Uterus (tissue), 4 donors: Measurements from ENCODE around the gene NBAS. TPM values are rescaled to one million over a fixed set of nuclear protein-coding genes. Genes with fewer than 3 reads are reported as not detected.

Experiments
- DNase-seq, 2 donors: peaks; one replicate each; pipeline ENCODE4 v3.0.0-alpha.2; 2019 to 2020
- H3K27ac ChIP-seq, 2 donors: fragments of 200-600 bp; sonication (generic); 1 replicate in 1 of 2; 2 replicates in 1 of 2; pipeline ENCODE4 v1.5.1; 2016 to 2018
- H3K27me3 ChIP-seq, 2 donors: fragments of 200-600 bp; sonication (generic); one replicate each; pipeline ENCODE4 v1.5.1; 2018 to 2019; ENCODE audit warnings: control low read depth in 1 of 2
- H3K36me3 ChIP-seq, 2 donors: fragments of 200-600 bp; sonication (generic); one replicate each; pipeline ENCODE4 v1.5.1; 2019; ENCODE audit warnings: control low read depth in 1 of 2
- H3K4me1 ChIP-seq, 2 donors: fragments of 200-600 bp; sonication (generic); one replicate each; pipeline ENCODE4 v1.5.1; 2018 to 2019; ENCODE audit warnings: control low read depth in 1 of 2
- H3K4me3 ChIP-seq, 2 donors: fragments of 200-600 bp; sonication (generic); 1 replicate in 1 of 2; 2 replicates in 1 of 2; pipeline ENCODE4 v1.5.1; 2018 to 2019; ENCODE audit warnings: mild to moderate bottlenecking in 1 of 2
- H3K9me3 ChIP-seq, 2 donors: fragments of 200-600 bp; sonication (generic); one replicate each; pipeline ENCODE4 v1.5.1; 2019; ENCODE audit warnings: control low read depth in 1 of 2
- CTCF ChIP-seq, 4 experiments: fragments of 200-600 bp in 2 of 4; fragments of 450-650 bp in 2 of 4; sonication (generic) in 2 of 4; IDR thresholded peaks; one replicate each; pipeline ENCODE4 v1.5.1; 2016 to 2019; ENCODE audit warnings: antibody characterized with exemption in 4 of 4, mild to moderate bottlenecking in 2 of 4, moderate library complexity in 1 of 4
- POLR2A ChIP-seq, 2 donors: fragments of 450-650 bp; IDR thresholded peaks; one replicate each; pipeline ENCODE4 v1.6.1; 2016; ENCODE audit warnings: antibody characterized with exemption in 2 of 2, mild to moderate bottlenecking in 1 of 2, moderate library complexity in 1 of 2
- intact Hi-C: fragments of 100-400 bp; cut with DNase I; formaldehyde crosslinking; loops from one replicate; pipeline ENCODE4 v1.15.1; 2023; ENCODE audit warnings: low total_unique reads
- total RNA-seq, 4 donors: library from RNA; depleted of rRNA in 3 of 4; stranded (reverse); fragments of >200 nt in 3 of 4; gene quantifications; one replicate each; pipeline versions ENCODE4 v1.1.0 to v1.2.4, GENCODE V29; 2014 to 2023
- donor health status: DM: yes; HTN: yes; CAD: no.

Gene NBAS
- total RNA-seq, 4 donors from 2014 or later = 36.2 to 93.5 (median 49.5) TPM

GRCh38 chr2:15436195-15436594 lies 124.9 kb downstream of the NBAS start:
- Histone ChIP-seq H3K4me1 (no peaks in the 10 kb centered on the region), H3K27ac (no peak overlapping the region), H3K36me3 (no peaks in the 10 kb centered on the region), H3K27me3 (no peaks in the 10 kb centered on the region), H3K9me3 (no peaks in the 10 kb centered on the region), H3K4me3 (no peak overlapping the region)
- intact Hi-C loops = no loop called here
- no peak for TF ChIP-seq CTCF (IDR thresholded peaks at IDR 0.05)
- DNase-seq = no peak

- H3K4me3 ChIP-seq = no peak overlapping the region
- H3K36me3 ChIP-seq = no peaks in the 10 kb centered on the region
- intact Hi-C loops = no loop called here
- H3K27me3 ChIP-seq = no peaks in the 10 kb centered on the region
- TF ChIP-seq POLR2A (IDR thresholded peaks at IDR 0.05) = no peak
- no peak overlapping the region for H3K27ac ChIP-seq
- no peaks in the 10 kb centered on the region for H3K4me1 ChIP-seq
- no peak for DNase-seq
- no peaks in the 10 kb centered on the region for H3K9me3 ChIP-seq
Measured at GRCh38 chr2:15435474-15435873, 125.7 kb downstream of the NBAS start.

- no peak overlapping the region for H3K27ac ChIP-seq
- no peaks in the 10 kb centered on the region for H3K36me3 ChIP-seq
- no peak for DNase-seq
- no peaks in the 10 kb centered on the region for H3K27me3 ChIP-seq
- H3K4me1 ChIP-seq = no peaks in the 10 kb centered on the region
- intact Hi-C loops = no loop called here
- H3K4me3 ChIP-seq = no peak overlapping the region
- no peak for TF ChIP-seq CTCF (IDR thresholded peaks at IDR 0.05)
- no peak for TF ChIP-seq POLR2A (IDR thresholded peaks at IDR 0.05)
- H3K9me3 ChIP-seq = no peaks in the 10 kb centered on the region
Measured at GRCh38 chr2:15432642-15433256, 128.4 kb downstream of the NBAS start.

DNA sequence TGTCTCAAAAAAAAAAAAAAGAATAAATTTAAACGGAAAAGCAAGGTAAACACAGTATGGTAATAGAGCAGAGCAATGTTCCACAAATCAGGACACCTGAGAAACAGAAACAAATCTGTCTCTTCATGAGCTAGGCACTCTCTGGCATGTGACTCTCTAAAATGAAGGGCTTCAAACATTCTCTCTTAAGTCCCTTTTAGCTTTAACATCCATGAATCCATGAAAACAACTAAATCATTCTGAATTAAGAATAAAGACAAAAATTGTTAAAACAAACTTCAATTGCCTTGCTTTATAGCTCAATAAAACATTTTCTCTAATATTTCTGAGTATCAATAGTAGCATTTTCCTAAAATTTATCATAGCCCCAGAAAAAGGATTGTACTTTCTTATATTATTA lies 132.1 kb downstream of the NBAS start:
- Histone ChIP-seq H3K27me3 (no peaks in the 10 kb centered on the region), H3K4me1 (no peaks in the 10 kb centered on the region), H3K27ac (no peak overlapping the region), H3K36me3 (no peaks in the 10 kb centered on the region), H3K4me3 (no peak overlapping the region), H3K9me3 (no peaks in the 10 kb centered on the region)
- no peak for TF ChIP-seq CTCF (IDR thresholded peaks at IDR 0.05)
- no peak for DNase-seq
- intact Hi-C loops = no loop called here

GRCh38 chr2:15427987-15428386 lies 133.1 kb downstream of the NBAS start:
- Histone ChIP-seq H3K4me1 (no peaks in the 10 kb centered on the region), H3K9me3 (no peaks in the 10 kb centered on the region), H3K27ac (no peak overlapping the region), H3K27me3 (no peaks in the 10 kb centered on the region), H3K36me3 (no peaks in the 10 kb centered on the region), H3K4me3 (no peak overlapping the region)
- intact Hi-C loops = no loop called here
- DNase-seq = no peak
- TF ChIP-seq CTCF (IDR thresholded peaks at IDR 0.05) = no peak
- TF ChIP-seq POLR2A (IDR thresholded peaks at IDR 0.05) = no peak

GRCh38 chr2:15426606-15427005 lies 134.5 kb downstream of the NBAS start:
- Histone ChIP-seq H3K27ac (no peak overlapping the region), H3K4me3 (no peak overlapping the region), H3K9me3 (no peaks in the 10 kb centered on the region), H3K4me1 (no peaks in the 10 kb centered on the region), H3K27me3 (no peaks in the 10 kb centered on the region), H3K36me3 (no peaks in the 10 kb centered on the region)
- intact Hi-C loops = no loop called here
- DNase-seq = no peak
- TF ChIP-seq CTCF (IDR thresholded peaks at IDR 0.05) = no peak
- no peak for TF ChIP-seq POLR2A (IDR thresholded peaks at IDR 0.05)
